ENCODE results near the gene NUP214.

DNA sequence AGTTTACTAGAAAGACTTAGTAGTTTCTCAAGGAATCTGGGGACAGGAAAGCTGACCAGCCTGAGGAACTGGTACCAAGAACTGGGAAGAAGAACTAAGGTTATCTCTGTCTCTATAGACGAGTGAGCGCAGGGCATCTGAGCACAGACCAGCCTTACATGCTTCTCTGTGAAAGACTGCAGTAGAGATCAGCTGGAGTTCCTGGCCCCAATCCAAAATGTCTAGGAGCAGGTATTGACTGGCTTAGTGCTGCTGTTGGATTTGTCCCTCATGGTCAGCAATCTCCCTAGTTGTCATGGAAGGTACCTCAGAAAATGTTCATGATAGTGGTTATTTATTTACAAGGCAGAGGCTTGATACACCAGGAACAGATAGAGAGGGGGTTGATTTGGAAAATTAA, 13.3 kb downstream of the NUP214 start:
- TF ChIP-seq, protein P1, sequence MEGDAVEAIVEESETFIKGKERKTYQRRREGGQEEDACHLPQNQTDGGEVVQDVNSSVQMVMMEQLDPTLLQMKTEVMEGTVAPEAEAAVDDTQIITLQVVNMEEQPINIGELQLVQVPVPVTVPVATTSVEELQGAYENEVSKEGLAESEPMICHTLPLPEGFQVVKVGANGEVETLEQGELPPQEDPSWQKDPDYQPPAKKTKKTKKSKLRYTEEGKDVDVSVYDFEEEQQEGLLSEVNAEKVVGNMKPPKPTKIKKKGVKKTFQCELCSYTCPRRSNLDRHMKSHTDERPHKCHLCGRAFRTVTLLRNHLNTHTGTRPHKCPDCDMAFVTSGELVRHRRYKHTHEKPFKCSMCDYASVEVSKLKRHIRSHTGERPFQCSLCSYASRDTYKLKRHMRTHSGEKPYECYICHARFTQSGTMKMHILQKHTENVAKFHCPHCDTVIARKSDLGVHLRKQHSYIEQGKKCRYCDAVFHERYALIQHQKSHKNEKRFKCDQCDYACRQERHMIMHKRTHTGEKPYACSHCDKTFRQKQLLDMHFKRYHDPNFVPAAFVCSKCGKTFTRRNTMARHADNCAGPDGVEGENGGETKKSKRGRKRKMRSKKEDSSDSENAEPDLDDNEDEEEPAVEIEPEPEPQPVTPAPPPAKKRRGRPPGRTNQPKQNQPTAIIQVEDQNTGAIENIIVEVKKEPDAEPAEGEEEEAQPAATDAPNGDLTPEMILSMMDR (IDR thresholded peaks at IDR 0.05) = no peak
- TF ChIP-seq POLR2A (IDR thresholded peaks at IDR 0.05) = no peak

All from adrenal gland (tissue), 5 donors.